ENCODE data around the gene KPNA1.
"Not testable (repeated sequence)": the region's sequence is repeated elsewhere in the genome, so short reads cannot be mapped to it uniquely, and the experiment has no call there.

Gene KPNA1

DNA sequence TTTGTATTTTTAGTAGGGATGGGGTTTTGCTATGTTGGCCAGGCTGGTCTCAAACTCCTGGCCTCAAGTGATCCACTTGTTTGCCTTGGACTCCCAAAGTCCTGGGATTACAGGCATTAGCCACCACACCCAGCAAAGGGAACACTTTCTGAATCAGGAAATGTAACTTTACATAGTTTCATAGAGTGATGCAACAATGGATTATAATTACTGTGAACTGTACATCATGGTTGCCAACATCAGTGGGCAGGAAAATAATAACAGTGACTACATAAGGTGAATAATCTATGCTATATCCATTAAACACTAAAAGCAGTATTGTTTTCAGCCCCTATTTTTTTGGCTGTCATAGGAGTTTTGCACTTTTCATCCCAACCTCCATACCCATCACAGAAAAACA lies 5.0 kb upstream of the KPNA1 start:
- DNase-seq: no peak

DNA sequence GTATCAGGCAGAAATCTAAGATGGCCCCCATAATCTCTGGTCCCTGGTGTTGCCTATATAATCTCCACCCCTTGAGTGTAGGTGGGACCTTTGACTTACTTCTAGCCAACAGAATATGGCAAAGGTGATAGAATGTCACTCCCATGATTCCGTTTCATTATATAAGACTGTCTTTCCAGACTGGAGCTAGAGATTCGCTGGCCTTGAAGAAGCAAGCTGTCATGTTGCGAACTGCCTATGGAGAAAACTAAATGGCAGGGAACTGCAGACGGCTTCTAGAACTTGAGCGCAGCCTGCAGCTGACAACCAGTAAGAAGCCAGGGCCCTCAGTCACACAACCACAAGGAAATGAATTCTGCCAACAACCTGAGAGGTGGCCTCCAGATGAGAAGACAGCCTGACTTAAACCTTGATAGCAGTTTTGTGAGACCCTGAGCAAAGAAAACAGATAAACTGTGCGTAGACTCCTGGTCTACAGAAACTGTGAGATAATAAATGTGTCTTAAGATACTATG lies 2.2 kb upstream of the KPNA1 start:
- no peak for DNase-seq

GRCh38 chr3:122515870-122516269 lies 1.1 kb upstream of the KPNA1 start:
- no peak for DNase-seq

- DNase-seq: no peak
These were observed 305 bp upstream of the KPNA1 start for GRCh38 chr3:122515020-122515468.

DNA sequence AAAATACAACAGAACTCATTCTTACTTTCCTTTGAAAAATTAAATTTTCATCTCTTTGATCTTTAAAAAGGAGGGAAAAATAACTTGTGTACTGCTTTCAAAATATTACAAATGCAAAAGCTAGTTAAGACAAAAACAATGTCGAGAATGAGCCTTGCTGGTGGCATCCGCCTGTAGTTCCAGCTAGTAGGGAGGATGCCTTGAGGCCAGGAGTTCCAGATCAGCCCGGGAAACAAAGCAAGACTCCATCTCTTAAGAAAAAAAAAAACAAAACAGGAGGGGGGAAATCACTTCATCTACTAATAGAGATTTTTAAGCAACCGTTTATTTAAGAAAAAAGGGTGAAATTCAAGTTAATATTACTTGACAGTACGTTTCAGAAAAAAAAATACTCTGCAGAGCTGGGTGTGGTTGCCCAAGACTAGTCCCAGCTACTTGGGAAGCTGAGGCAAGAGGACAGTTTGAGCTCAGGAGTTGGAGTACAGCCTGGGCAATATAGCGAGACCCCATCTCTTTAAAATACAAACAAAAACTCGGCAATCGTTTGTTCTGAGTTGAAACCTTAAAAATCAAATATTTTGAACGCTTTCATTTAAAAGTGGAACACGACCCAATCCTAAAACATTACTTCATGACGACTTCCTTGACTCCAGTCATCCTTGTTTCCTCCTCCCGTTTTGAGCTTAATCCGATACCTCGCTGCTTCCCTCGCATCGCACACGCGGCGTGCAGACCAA lies 1.2 kb downstream of the KPNA1 start:
- no peak for DNase-seq

DNA sequence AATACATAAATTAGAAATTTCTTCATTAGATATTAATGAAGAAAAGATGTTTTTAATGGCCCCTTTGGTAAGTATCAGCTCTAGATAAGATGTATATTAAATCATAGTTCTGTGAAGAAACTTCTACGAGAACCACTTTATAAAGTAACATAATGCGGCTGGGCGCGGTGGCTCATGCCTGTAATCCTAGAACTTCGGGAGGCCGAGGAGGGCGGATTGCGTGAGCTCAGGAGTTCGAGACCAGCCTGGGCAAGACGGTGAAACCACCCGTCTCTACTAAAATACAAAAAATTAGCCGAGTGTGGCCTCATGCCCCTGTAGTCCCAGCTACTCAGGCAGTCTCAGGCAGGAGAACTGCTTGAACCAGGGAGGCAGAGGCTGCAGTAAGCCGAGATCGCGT lies 2.5 kb downstream of the KPNA1 start:
- no peak for DNase-seq

- DNase-seq: no peak
These were observed 3.7 kb downstream of the KPNA1 start for GRCh38 chr3:122510878-122511535.

DNA sequence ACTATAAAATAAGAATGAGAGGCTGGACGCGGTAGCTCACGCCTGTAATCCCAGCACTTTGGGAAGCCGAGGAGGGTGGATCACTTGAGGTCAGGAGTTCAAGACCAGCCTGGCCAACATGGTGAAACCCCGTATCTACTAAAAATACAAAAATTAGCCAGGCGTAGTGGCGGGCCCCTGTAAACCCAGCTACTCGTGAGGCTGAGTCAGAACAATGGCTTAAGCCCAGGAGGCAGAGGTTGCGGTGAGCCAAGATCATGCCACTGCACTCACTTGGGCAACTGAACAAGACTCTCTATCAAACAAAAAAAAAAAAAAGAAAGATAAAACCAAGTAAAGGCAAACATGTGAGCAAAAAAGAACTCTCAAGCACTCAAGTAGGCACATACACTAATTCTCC lies 5.8 kb downstream of the KPNA1 start:
- not testable (repeated sequence) for DNase-seq

GRCh38 chr3:122508135-122508914 lies 6.4 kb downstream of the KPNA1 start:
- DNase-seq: no peak

DNA sequence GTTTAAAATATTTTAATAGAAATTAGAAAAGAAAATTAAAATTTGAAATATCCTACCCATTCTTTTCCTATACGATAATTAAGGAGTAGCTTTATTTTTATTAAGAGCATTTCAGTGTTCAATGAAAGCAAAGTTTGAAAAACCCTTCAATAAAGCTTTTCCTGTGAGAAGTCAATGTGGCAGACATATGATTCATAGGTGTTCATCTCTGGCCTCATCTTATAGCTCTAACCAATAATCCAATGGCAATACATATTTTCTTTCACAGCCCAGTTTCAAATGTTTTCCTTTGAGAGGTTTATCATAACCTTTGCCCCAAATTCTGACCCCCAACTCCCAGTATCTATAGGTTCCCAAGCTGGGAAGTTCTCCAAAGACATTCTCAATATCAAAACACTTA lies 8.3 kb downstream of the KPNA1 start:
- no peak for DNase-seq

DNA sequence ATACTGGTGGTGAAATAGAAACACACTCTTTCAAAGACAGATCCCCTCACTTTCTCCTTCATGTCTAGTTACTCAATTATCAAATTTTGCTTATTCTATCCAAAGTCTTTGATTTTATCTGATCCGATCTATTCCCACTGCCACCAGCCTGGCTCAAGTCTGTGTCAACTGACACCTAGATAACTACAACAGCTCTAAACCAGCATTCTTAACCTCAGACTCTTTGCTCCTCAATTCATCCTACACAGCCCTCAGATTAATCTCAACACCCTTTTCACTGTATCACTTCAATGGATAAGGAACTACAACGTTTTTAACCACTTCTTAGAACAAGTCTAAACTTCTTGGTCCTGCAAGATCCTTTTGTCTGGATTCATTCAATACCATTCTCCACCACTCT lies 9.1 kb downstream of the KPNA1 start:
- DNase-seq: no peak

DNA sequence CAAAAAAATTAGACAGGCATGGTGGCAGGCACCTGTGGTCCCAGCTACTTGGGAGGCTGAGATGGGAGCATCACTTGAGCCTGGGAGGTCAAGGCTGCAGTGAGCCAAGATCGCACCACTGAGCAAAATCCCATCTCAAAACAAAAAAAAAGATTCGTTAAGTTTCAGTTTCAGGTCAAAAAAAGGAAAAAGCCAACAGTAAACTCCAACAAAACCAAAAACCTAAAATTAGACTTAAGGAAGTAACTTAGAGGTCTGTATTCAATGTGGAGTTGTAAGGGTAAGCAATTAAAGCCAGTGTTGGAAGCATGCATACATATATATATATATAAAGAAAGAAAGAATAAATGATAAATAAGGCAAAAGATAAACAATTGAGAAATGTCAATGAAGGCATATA lies 11.8 kb downstream of the KPNA1 start:
- no peak for DNase-seq

DNA sequence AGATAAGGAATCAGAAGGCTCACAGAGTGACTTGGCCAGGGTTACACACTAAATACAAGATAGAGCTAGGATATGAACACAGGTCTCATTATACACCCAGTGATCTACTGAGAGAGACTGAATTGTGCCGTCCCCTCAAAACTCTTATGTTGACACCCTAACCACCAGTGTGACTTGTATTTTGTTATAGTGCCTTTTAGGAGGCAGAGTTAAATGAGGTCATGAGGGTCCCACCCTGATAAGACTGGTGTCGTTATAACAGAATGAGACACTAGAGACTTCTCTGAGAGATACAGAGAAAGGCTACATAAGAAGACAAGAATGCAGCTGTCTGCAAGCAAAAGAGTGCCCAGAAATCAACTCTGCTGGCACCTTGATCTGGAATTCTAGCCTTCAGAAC lies 12.6 kb downstream of the KPNA1 start:
- DNase-seq: no peak

- DNase-seq: not testable (repeated sequence)
These were observed 13.8 kb downstream of the KPNA1 start for GRCh38 chr3:122500964-122501363.

DNA sequence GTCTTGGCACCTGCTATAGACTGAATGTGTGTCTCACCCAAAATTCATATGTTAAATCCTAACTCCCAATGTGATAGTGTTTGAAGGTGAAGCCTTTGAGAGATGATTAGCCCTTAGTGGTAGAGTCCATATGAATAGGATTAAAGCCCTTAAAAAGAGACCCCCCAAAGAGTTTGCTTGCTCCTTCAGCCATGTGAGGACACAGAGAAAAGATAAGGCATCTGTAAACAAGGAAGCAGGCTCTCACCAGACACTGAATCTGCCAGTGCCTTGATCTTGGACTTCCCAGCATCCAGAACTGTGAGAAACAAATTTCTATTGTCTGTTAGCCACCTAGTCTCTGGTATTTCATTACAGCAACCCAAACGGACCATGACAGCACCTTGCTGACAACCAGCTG lies 16.6 kb downstream of the KPNA1 start:
- DNase-seq: no peak

GRCh38 chr3:122497425-122497824 lies 17.3 kb downstream of the KPNA1 start:
- DNase-seq: no peak

DNA sequence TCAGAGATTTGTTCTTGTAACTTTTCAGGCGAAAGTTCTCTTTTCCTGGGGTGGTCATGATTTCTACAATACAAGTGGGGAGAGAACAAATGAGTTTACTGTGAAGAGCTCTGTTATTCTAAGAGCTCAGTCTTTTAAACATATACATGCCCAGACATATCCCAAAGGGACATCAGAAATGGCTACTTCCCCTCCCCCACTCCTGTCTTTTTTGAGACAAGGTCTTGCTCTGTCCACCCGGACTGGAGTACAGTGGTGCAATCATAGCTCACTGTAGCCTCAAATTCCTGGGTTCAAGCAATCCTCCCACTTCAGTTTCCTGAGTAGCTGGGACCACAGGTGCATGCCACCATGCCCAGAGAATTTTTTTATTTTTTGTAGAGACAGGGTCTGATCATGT lies 18.2 kb downstream of the KPNA1 start:
- no peak for DNase-seq

DNA sequence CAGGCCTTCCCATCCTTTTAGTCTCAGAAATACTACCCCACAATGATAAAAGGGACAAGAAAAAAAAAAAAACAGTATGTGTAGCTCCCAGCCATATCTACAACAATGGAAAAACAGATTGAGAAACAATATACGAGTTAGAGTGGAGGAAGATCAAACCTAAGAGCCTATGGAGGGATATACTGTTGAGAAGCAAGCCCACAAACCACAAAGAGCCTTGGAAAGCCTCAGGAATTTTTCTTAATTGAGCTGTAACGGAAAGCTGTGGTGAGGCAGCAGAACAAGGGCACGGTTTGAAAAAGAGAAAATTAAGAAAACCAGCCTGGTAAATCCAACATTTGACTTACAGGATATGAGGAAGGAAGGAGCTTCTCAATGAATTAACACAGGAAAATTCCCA lies 21.4 kb downstream of the KPNA1 start:
- DNase-seq: peak; percentile 5

DNA sequence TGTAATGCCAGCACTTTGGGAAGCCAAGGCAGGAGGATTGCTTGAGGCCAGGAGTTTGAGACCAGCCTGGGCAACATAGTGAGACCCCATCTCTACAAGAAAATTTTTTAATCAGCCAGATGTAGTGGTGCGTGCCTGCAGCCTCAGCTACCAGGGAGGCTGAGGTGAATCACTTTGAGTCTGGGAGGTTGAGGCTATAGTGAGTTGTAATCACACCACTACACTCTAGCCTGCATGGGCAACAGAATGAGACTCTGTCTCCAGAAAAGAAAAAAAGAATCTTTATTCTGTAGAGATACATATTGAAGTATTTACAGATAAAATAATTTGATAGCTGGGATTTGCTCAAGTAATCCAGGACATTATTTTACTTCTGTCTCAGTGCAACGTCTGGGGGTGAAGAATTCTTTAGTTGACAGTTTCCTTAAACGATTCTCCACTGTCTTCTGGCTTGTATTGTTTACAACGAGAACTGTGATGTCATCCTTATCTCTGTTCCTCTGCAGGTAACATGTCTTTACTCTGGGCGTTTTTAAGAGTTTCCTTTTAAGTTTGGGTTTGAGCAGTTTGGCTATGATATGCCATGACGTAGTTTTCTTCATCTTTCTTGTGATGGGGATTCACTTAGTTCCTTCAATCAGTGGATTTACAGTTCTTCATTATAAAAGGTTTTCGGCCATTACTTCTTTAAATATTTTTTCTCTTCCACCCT lies 26.3 kb downstream of the KPNA1 start:
- no peak for DNase-seq

GRCh38 chr3:122484985-122485384 lies 29.8 kb downstream of the KPNA1 start:
- DNase-seq: no peak

DNA sequence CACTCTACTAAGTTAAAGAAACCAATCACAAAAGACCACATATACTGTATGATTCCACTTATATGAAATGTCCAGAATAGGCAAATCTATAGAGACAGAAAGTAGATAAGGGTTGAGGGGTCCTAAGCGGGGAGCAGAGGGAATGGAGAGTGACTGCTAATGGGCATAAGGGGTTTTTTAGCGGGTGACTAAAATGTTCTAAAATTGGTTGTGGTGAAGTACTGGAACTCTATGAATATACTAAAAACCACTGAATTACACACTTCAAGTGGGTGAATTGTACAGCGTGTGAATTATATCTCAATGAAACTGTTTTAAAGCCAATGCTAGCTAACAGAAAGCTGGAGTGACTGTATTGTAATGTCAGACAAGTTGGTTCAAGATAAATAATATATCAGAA lies 33.3 kb downstream of the KPNA1 start:
- no peak for DNase-seq

GRCh38 chr3:122476532-122476931 lies 38.2 kb downstream of the KPNA1 start:
- no peak for DNase-seq

DNA sequence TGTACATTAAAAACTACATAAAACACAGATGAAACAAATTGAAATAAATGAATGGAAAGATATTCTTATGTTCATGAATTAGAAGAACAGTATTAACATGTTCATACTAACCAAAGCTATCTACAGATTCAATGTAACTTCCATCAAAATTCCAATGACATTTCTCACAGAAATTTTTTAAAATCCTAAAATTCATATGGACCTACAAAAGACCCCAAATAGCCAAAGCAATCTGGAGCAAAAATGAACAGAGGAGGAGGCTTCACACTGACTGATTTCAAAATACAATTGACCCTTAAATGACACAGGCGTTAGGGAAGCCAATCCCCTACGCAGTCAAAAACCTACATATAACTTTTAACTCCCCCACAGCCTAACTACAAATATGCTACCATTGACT lies 39.4 kb downstream of the KPNA1 start:
- no peak for DNase-seq

Data from DMS79 (cell line).